AG04449 (cell line): Measurements from ENCODE around the gene BCL11B.

ENCODE experiments used
- CTCF ChIA-PET: fragments of 350-600 bp; formaldehyde crosslinking; extraction: SDS; loops from one replicate; lab custom pipeline; 2021; ENCODE audit warnings: antibody characterized with exemption; lab: Yijun Ruan, JAX
- POLR2A ChIA-PET: fragments of 400-600, 350-600 bp; formaldehyde crosslinking; extraction: SDS; loops from one replicate; lab custom pipeline; 2020; ENCODE audit warnings: antibody characterized with exemption, inconsistent platforms; lab: Yijun Ruan, JAX
- DNase-seq: peaks from one replicate; pipeline ENCODE4 v3.0.0-alpha.2; 2010; ENCODE audit warnings: low read depth, low spot score
- H3K4me3 ChIP-seq: 2 replicates; pipeline ENCODE4 v1.5.1; 2011; ENCODE audit warnings: low read depth, mild to moderate bottlenecking, control low read depth, low read length
- CTCF ChIP-seq: IDR thresholded peaks from one replicate; pipeline ENCODE4 v1.5.1; 2011; ENCODE audit warnings: mild to moderate bottlenecking, moderate library complexity, low read length, control low read depth, inconsistent platforms; ENCODE audit not compliant: insufficient read depth; ENCODE audit errors: missing control alignments

BCL11B gene

GRCh38 chr14:99289394-99290189, 17.6 kb upstream of the BCL11B start:
- POLR2A ChIA-PET: no interaction called here
- CTCF ChIA-PET: interaction anchor here (1.4 to 1.5 kb wide), 2 partner anchors 23 to 30 kb away, joined by 4 to 5 read pairs; no protein-coding TSS in a partner anchor
- H3K4me3 ChIP-seq: no peak overlapping the region
- DNase-seq: no peak
- TF ChIP-seq CTCF: no peak

GRCh38 chr14:99288948-99289347, 17.0 kb upstream of the BCL11B start:
- TF ChIP-seq CTCF: no peak
- DNase-seq: no peak
- no peak overlapping the region for H3K4me3 ChIP-seq
- ChIA-PET POLR2A (no interaction called here), CTCF (no interaction called here)

GRCh38 chr14:99287269-99287942, 15.4 kb upstream of the BCL11B start:
- POLR2A ChIA-PET: no interaction called here
- no peak overlapping the region for H3K4me3 ChIP-seq
- CTCF ChIA-PET: interaction anchor here (2.0 kb wide), 1 partner anchor 33 kb away, joined by 5 read pairs; no protein-coding TSS in a partner anchor
- TF ChIP-seq CTCF: no peak
- DNase-seq: no peak

GRCh38 chr14:99286761-99287160, 14.8 kb upstream of the BCL11B start:
- no peak for DNase-seq
- CTCF ChIA-PET: interaction anchor here (2.0 kb wide), 1 partner anchor 33 kb away, joined by 5 read pairs; no protein-coding TSS in a partner anchor
- POLR2A ChIA-PET: no interaction called here
- H3K4me3 ChIP-seq: no peak overlapping the region
- no peak for TF ChIP-seq CTCF

GRCh38 chr14:99284254-99285004, 12.4 kb upstream of the BCL11B start:
- ChIA-PET POLR2A (no interaction called here), CTCF (no interaction called here)
- TF ChIP-seq CTCF: no peak
- no peak overlapping the region for H3K4me3 ChIP-seq
- no peak for DNase-seq
